Measurements from ENCODE around the gene ADAMTSL1.
"Not testable (repeated sequence)": the region's sequence is repeated elsewhere in the genome, so short reads cannot be mapped to it uniquely, and the experiment has no call there.

The ADAMTSL1 gene

GRCh38 chr9:18911714-18912342 is 437.9 kb downstream of the ADAMTSL1 start:
- DNase-seq, result no peak

- DNase-seq, result no peak
These were observed 446.5 kb downstream of the ADAMTSL1 start for GRCh38 chr9:18920141-18921084.

- DNase-seq, result no peak
These were observed 447.6 kb downstream of the ADAMTSL1 start for GRCh38 chr9:18921366-18922075.

- DNase-seq, result no peak
These were observed 448.4 kb downstream of the ADAMTSL1 start for GRCh38 chr9:18922161-18922885.

- DNase-seq, result no peak
These were observed 449.2 kb downstream of the ADAMTSL1 start for GRCh38 chr9:18923167-18923566.

- DNase-seq, result no peak
These were observed 449.9 kb downstream of the ADAMTSL1 start for GRCh38 chr9:18923671-18924430.

GRCh38 chr9:18925880-18926279 is 451.9 kb downstream of the ADAMTSL1 start:
- no peak for DNase-seq

- no peak for DNase-seq
These were observed 452.6 kb downstream of the ADAMTSL1 start for GRCh38 chr9:18926513-18926912.

GRCh38 chr9:18928711-18929110 is 454.8 kb downstream of the ADAMTSL1 start:
- DNase-seq, result no peak

GRCh38 chr9:18930611-18931010 is 456.7 kb downstream of the ADAMTSL1 start:
- not testable (repeated sequence) for DNase-seq

- no peak for DNase-seq
These were observed 461.6 kb downstream of the ADAMTSL1 start for GRCh38 chr9:18935541-18935940.

- DNase-seq, result no peak
These were observed 462.3 kb downstream of the ADAMTSL1 start for GRCh38 chr9:18936094-18936871.

GRCh38 chr9:18939943-18940342 is 466.0 kb downstream of the ADAMTSL1 start:
- no peak for DNase-seq

- no peak for DNase-seq
These were observed 467.2 kb downstream of the ADAMTSL1 start for GRCh38 chr9:18941060-18941740.

GRCh38 chr9:18942801-18943200 is 468.8 kb downstream of the ADAMTSL1 start:
- DNase-seq, result no peak

- no peak for DNase-seq
These were observed 474.0 kb downstream of the ADAMTSL1 start for GRCh38 chr9:18947892-18948339.

GRCh38 chr9:18951936-18952335 is 478.0 kb downstream of the ADAMTSL1 start:
- no peak for DNase-seq

- no peak for DNase-seq
These were observed 481.7 kb downstream of the ADAMTSL1 start for GRCh38 chr9:18955626-18956025.

All from stimulated activated CD4-positive, alpha-beta T cell treated with anti-CD3 and anti-CD28 coated beads, Interleukin-2, amount 100 ng/mL, for 48 hours (primary cell).